Measurements from ENCODE around the gene ADARB2.
"Not testable (repeated sequence)": the region's sequence is repeated elsewhere in the genome, so short reads cannot be mapped to it uniquely, and the experiment has no call there.

The ADARB2 gene

GRCh38 chr10:1401071-1401965 is 336.0 kb downstream of the ADARB2 start:
- DNase-seq = no peak

- DNase-seq = no peak
Observed at GRCh38 chr10:1400101-1401070, 336.9 kb downstream of the ADARB2 start.

GRCh38 chr10:1399431-1400100 is 337.8 kb downstream of the ADARB2 start:
- no peak for DNase-seq

- no peak for DNase-seq
Observed at GRCh38 chr10:1398626-1399410, 338.5 kb downstream of the ADARB2 start.

GRCh38 chr10:1398116-1398515 is 339.2 kb downstream of the ADARB2 start:
- DNase-seq = not testable (repeated sequence)

GRCh38 chr10:1396297-1396635 is 341.1 kb downstream of the ADARB2 start:
- DNase-seq = no peak

GRCh38 chr10:1395481-1396296 is 341.6 kb downstream of the ADARB2 start:
- DNase-seq = no peak

- no peak for DNase-seq
Observed at GRCh38 chr10:1395025-1395480, 342.3 kb downstream of the ADARB2 start.

- DNase-seq = no peak
Observed at GRCh38 chr10:1394155-1394912, 343.0 kb downstream of the ADARB2 start.

GRCh38 chr10:1393481-1393880 is 343.8 kb downstream of the ADARB2 start:
- no peak for DNase-seq

- DNase-seq = no peak
Observed at GRCh38 chr10:1392127-1392526, 345.2 kb downstream of the ADARB2 start.

- DNase-seq = no peak
Observed at GRCh38 chr10:1390200-1390599, 347.1 kb downstream of the ADARB2 start.

GRCh38 chr10:1384026-1384425 is 353.3 kb downstream of the ADARB2 start:
- no peak for DNase-seq

GRCh38 chr10:1382711-1383110 is 354.6 kb downstream of the ADARB2 start:
- DNase-seq = no peak

- DNase-seq = no peak
Observed at GRCh38 chr10:1381339-1381738, 356.0 kb downstream of the ADARB2 start.

GRCh38 chr10:1380088-1380671 is 357.1 kb downstream of the ADARB2 start:
- no peak for DNase-seq

GRCh38 chr10:1379601-1380000 is 357.7 kb downstream of the ADARB2 start:
- no peak for DNase-seq

- no peak for DNase-seq
Observed at GRCh38 chr10:1378473-1378872, 358.9 kb downstream of the ADARB2 start.

- DNase-seq = no peak
Observed at GRCh38 chr10:1377740-1378397, 359.5 kb downstream of the ADARB2 start.

GRCh38 chr10:1377231-1377630 is 360.1 kb downstream of the ADARB2 start:
- DNase-seq = no peak

All from GF-D8 (cell line).